Activated T-cell treated with anti-CD3 and anti-CD28 coated beads for 4 hours (primary cell): Measurements from ENCODE around the gene PHACTR2.

Experiments
- DNase-seq: peaks from one replicate; pipeline ENCODE4 v3.0.0-alpha.2; 2020

Gene PHACTR2

GRCh38 chr6:143743301-143744166, 65.8 kb downstream of the PHACTR2 start:
- no peak for DNase-seq

DNA sequence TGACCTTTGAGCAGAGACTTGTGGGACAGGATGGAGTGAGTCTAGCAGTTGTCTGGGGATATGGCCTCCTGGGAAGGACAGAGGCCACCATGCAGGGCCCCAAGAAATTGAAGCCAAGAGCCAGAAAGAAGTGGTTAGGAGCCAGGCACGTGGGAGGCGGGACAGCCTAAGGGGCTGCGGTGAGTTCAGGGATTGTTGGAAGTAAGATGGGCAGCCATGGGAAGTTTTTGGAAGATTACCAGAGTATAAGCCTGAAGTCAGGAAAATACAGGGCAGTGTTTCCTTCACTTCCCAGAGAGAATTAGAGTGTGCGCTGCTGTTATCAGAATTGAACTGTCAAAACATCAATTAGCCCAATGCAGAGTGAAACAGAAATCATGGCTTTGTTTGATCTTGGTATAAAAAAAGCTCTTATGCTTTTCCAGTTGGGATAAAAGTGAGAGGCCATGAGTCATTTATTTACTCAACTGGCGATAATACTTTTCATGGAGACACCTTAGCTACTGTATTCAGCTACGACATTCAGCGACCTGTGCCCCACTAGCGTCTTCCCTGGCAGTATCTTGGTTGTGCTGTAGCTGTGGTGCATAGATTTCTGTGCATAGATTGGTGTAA, 66.9 kb downstream of the PHACTR2 start:
- DNase-seq = no peak

DNA sequence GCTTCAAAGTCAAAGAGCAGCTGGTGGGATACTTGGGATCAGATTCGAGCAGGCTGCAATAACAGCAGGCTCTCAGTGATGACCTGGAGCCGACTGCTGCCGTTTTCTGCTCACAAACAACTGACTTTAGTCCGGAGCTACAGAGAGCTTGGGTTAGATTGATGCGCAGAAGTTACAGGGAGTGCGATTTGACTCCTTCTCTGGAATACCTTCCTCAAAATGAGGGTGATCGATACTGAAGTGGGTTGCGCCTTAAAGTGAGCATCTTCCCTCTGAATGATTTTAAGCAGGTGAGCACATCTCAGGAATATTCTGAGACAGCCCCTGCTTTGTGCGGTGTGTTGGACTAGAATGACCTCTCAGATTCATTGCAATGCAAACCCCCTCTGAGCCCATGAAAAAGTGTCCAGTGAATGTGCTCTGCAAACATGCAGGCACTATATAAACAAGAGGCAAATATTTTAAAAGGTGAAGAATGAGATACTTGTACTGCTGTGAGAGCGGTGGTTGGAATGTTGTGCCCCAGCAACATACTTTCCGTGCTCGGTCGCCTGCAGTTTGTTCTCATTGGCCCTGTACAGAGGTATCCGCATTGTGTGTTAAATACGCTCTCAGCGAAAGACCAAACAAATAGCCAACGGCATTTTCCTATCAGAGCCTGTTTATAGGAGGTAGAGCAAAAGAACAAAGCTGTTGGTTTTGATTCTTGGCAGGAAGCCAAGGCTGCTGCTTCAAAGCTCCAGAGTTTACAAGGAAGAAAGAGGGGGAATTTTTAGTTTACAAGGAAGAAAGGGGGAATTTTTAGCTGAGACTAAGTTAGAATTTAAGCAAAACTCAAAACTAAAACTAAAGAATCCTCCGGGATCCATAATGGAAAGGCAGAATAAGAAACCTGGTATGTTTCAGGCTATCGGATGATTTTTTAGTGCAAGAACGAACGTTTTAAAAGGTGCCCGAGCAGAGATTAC, 67.7 kb downstream of the PHACTR2 start:
- DNase-seq = no peak

DNA sequence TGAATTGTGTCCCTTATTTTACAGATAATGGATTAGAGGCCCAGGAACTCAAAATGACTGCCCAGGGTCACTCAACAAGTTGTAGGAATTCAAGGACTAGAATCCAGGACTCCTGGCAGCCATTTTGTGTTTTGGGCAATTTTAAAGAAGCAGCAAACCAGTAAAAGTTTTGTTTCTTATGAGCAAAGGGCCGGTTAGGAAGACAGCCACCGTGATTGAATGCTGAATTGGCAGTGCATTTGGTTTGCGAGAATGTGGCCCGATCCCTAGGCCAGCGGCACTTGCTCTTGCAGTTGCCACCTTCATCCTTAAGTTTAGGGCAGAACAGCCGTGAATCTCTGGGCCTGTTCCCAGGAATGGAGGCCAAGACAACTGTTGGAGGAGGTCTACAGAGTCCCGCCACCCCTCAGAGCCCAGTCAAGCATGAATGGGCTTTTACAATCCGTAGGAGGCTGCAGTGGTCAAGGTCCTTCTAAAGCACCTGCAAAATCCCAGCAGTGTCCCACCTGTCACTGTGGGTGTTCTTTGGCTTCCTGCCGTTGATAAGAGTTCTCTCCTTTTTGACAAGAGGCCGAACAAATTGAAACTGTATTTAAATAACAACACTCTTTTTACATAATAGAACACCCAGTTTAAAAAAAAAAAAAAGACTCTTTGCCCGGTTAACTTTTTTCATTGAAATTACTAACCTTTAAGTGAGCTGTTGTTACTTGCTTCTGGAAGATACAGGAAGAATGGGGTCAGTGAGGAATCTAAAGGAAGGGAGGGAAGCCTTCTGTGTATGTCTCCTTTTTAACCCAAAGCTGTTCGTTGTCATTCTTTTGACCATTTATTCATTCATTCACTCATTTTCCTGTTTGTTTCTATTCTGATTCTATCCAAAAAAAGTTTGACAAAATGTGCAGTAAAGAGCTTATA, 68.7 kb downstream of the PHACTR2 start:
- DNase-seq = no peak

- DNase-seq = no peak
Observed at GRCh38 chr6:143747347-143747842, 69.6 kb downstream of the PHACTR2 start.

DNA sequence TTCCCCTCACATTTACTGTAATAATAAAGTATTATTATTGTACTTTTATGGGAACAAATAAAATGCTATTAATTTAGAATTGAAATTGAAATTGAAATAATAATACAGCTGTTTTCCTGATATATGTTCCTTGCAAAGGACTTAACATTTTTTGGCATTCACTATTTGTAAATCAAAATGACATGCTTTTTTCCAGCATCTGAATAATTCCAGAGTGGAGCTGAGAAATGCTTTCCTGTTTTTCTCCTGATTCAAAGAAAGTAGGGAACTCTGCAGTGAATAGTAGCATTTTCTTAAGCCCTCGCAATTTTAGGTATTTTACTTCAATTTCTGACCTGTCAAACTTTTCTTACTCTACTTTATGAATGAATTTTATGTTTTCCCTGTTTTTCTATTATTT, 72.1 kb downstream of the PHACTR2 start:
- DNase-seq = no peak

- DNase-seq = no peak
Observed at GRCh38 chr6:143750877-143751276, 73.1 kb downstream of the PHACTR2 start.

GRCh38 chr6:143752459-143752858, 74.7 kb downstream of the PHACTR2 start:
- no peak for DNase-seq

GRCh38 chr6:143753678-143754077, 75.9 kb downstream of the PHACTR2 start:
- DNase-seq = no peak

GRCh38 chr6:143754204-143754603, 76.4 kb downstream of the PHACTR2 start:
- no peak for DNase-seq

DNA sequence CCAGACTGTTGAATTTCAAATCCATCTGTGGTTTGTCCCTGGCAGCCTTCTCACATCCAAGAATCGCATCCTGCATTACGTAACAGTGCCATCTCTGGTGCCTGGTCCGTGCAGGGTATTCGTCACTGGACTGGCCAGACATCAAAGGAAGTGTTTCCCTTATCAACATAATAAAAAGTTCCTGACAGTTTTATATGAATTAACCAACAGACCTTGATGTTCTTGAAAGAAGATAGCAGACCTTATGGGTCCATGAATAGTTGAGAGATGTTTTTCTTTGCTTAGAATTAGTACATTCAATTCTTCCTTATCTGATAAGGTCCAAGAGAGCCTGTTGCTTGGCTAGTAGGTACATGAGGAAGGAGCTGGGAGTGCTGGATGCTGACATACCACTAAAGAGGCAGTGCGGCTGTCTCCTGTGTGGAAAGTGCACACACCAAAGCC, 77.6 kb downstream of the PHACTR2 start:
- DNase-seq = no peak

DNA sequence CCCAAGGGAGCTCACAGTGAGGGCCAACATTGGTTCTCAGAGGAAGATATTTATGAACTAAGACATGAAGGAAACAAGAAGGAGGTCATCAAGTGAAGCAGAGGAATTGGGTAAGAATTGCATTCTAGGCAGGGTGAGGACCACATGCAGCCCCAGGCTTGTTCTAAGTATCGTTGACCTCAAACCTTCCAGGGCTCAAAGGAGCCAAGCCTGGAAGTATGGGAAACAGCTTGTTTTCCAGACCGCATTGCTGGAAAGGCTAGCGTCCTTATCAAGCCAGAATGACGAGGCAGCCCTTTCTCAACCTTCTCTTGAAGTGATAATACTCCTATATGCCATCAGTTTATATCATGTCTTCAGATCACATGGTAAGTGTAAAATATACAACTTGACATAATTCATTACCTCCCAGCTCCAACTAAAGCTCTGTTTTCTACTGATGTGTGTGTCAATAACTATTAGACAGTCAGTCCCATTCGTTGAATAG, 79.6 kb downstream of the PHACTR2 start:
- DNase-seq = no peak

GRCh38 chr6:143758551-143758950, 80.8 kb downstream of the PHACTR2 start:
- no peak for DNase-seq

- no peak for DNase-seq
Observed at GRCh38 chr6:143759666-143760065, 81.9 kb downstream of the PHACTR2 start.

- DNase-seq = no peak
Observed at GRCh38 chr6:143761074-143761473, 83.3 kb downstream of the PHACTR2 start.

- DNase-seq = no peak
Observed at GRCh38 chr6:143762126-143762525, 84.4 kb downstream of the PHACTR2 start.

DNA sequence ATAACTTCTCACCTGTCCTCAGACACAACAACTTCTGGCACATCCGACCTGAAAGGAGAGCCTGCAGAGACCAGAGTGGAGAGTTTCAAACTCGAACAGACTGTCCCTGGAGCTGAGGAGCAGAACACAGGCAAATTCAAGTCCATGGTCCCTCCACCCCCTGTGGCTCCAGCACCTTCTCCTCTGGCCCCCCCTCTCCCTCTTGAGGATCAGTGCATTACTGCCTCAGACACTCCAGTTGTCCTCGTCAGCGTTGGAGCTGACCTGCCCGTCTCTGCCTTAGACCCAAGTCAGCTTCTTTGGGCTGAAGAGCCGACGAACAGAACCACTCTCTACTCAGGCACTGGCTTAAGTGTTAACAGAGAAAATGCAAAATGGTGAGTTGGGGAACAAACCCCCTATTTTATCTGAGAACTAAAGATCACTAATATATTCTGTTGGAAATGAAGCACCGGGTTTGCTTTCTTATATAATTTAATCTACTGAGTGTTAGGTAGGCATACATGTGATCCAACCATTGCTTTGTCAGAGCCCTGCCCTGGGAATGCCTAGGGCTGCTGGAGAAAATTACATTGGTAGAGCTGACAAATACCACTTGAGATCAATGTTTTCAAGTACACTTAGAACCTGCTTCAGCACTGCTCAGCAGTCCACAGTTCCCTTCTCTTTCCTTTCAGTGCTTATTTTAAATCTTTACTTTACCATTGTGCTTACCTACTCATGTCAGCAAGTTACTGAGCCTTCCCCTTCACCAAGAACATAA, 87.8 kb downstream of the PHACTR2 start:
- no peak for DNase-seq

GRCh38 chr6:143766185-143766553, 88.4 kb downstream of the PHACTR2 start:
- no peak for DNase-seq

DNA sequence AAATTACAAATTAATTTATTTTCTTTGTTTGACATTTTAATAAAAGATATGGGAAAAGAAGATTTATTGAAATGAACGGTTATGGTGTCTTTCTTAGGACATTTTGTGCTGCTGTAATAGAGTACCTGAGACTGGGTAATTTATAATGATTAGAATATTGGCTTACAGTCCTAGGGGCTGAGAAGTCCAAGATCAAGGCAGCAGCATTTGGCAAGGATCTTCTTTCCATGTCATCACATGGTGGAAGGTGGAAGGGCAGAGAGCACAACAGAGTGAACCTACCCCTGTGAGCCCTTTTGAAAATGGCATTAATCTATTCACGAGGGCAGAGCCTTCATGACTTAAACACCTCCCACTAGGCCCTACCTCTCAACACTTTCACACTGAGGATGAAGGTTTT, 89.7 kb downstream of the PHACTR2 start:
- DNase-seq = no peak

GRCh38 chr6:143772116-143773086, 94.6 kb downstream of the PHACTR2 start:
- DNase-seq = no peak
